ENCODE measurements around the gene CLSTN2.

Gene CLSTN2

GRCh38 chr3:140014831-140015495 lies 80.0 kb downstream of the CLSTN2 start:
- in situ Hi-C loops (cut with HindIII; ENCODE audit: low pct_unique_long_range_greater_than_20kb, low sequenced_read_pairs) = no loop called here
- TF ChIP-seq JUND (IDR thresholded peaks at IDR 0.05; ENCODE audit: low read depth) = no peak
- peak in 1 of 2 experiments; percentile 53 for DNase-seq (ENCODE audit: low read depth in 1 of 2, low spot score in 1 of 2)

DNA sequence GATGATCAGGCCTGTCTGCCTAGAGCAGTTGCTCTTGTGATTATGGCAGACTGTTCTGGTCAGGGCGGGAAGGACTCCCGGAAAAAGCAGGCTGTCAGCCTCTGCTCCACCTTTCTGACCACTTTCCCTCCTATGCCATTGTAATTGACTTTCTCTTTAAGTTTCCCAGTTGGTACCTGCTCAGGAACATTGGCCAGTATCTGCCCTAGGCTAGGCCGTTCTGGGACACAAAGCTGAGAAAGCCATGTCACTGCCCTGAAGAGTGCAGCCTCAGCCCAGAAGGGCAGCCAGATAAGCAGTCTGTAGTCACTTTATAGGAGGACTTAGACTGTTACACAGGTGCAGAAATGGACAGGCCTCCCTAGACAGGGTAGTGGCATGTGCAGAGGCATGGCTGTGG lies 80.8 kb downstream of the CLSTN2 start:
- no peak for DNase-seq (ENCODE audit: low read depth in 1 of 2, low spot score in 1 of 2)
- TF ChIP-seq JUND (IDR thresholded peaks at IDR 0.05; ENCODE audit: low read depth) = no peak
- in situ Hi-C loops (cut with HindIII; ENCODE audit: low pct_unique_long_range_greater_than_20kb, low sequenced_read_pairs) = no loop called here

DNA sequence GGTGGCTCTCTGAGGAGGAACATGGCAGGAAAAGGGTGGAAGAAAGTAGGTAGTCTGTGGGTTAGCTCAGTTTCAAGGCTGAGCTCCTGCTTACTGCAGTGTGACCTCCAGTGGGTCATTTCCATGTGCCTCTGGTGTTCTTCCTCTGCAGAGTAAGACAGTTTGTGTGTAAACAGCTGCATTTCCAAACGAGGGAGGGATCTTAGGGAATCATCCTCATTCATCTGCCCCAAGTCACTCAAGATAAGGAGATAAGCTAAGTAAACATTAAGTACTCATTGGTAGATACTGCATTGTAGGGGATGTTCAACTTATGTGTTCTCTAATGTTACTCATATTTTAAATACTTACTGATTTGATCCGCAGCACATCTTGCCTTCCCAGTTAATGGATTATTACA lies 83.6 kb downstream of the CLSTN2 start:
- no peak for TF ChIP-seq JUND (IDR thresholded peaks at IDR 0.05; ENCODE audit: low read depth)
- no peak for DNase-seq (ENCODE audit: low read depth in 1 of 2, low spot score in 1 of 2)
- in situ Hi-C loops (cut with HindIII; ENCODE audit: low pct_unique_long_range_greater_than_20kb, low sequenced_read_pairs) = no loop called here

DNA sequence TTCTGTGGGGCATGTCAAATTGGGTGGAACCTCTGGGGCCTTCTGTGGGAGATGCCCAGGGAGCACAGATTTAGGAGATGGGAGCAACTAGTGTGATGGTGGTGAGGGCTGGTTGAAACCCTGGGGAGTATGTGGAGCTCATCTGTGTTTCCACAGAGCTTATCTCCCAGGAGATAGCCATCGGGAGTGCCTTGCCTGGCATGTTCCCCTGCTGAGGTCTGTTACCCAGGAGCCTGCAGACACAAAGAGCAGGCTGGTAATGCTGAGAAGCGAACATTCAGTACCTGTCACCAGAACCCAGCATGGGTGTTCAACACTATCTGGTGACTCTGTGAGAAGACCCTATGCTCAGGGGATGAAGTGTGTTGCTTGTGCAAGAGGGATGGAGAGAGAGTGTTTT lies 85.0 kb downstream of the CLSTN2 start:
- DNase-seq (ENCODE audit: low read depth in 1 of 2, low spot score in 1 of 2) = no peak
- TF ChIP-seq JUND (IDR thresholded peaks at IDR 0.05; ENCODE audit: low read depth) = no peak
- in situ Hi-C loops (cut with HindIII; ENCODE audit: low pct_unique_long_range_greater_than_20kb, low sequenced_read_pairs) = no loop called here

DNA sequence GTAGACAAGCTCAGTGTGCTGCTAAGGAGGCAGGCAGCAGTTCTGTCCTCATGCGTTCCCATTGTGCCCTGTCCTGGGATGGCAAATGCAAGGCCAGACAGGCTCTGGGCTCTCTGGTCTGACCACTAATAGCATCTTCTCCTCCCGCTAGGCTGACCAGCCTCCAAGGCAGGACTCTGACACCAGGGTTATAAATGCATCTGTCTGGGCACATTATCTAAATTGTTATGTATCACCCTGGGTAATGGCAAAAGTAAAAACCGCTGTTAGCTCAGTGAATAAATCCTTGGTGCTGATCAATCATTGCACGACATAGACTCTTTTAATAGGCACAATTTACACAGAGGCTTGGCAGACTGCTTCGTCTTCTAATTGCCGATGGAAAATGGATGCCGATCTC lies 85.6 kb downstream of the CLSTN2 start:
- in situ Hi-C loops (cut with HindIII; ENCODE audit: low pct_unique_long_range_greater_than_20kb, low sequenced_read_pairs) = no loop called here
- no peak for TF ChIP-seq JUND (IDR thresholded peaks at IDR 0.05; ENCODE audit: low read depth)
- no peak for DNase-seq (ENCODE audit: low read depth in 1 of 2, low spot score in 1 of 2)

DNA sequence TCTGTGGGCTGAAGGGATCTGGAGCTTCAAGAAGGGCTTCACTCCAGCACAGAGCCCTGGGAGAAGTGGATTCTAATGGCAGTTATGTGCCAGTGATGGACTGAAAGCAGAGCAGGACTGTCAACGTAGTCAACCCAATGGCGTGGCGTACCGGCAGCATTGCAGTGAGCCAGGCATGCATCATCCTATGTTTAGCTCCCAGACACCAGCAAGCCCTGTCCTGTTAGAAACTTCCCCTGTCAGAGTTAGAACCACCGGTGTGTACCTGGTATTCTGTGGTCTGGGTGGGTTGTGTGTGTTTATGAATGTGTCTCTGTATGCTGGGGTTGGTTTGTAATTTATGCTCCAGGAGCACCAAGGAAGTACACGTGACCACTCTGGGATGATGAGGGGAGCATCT lies 86.3 kb downstream of the CLSTN2 start:
- no peak for TF ChIP-seq JUND (IDR thresholded peaks at IDR 0.05; ENCODE audit: low read depth)
- in situ Hi-C loops (cut with HindIII; ENCODE audit: low pct_unique_long_range_greater_than_20kb, low sequenced_read_pairs) = no loop called here
- no peak for DNase-seq (ENCODE audit: low read depth in 1 of 2, low spot score in 1 of 2)

- DNase-seq (ENCODE audit: low read depth in 1 of 2, low spot score in 1 of 2) = no peak
- in situ Hi-C loops (cut with HindIII; ENCODE audit: low pct_unique_long_range_greater_than_20kb, low sequenced_read_pairs) = no loop called here
- no peak for TF ChIP-seq JUND (IDR thresholded peaks at IDR 0.05; ENCODE audit: low read depth)
Observed at GRCh38 chr3:140022066-140022770, 87.2 kb downstream of the CLSTN2 start.

DNA sequence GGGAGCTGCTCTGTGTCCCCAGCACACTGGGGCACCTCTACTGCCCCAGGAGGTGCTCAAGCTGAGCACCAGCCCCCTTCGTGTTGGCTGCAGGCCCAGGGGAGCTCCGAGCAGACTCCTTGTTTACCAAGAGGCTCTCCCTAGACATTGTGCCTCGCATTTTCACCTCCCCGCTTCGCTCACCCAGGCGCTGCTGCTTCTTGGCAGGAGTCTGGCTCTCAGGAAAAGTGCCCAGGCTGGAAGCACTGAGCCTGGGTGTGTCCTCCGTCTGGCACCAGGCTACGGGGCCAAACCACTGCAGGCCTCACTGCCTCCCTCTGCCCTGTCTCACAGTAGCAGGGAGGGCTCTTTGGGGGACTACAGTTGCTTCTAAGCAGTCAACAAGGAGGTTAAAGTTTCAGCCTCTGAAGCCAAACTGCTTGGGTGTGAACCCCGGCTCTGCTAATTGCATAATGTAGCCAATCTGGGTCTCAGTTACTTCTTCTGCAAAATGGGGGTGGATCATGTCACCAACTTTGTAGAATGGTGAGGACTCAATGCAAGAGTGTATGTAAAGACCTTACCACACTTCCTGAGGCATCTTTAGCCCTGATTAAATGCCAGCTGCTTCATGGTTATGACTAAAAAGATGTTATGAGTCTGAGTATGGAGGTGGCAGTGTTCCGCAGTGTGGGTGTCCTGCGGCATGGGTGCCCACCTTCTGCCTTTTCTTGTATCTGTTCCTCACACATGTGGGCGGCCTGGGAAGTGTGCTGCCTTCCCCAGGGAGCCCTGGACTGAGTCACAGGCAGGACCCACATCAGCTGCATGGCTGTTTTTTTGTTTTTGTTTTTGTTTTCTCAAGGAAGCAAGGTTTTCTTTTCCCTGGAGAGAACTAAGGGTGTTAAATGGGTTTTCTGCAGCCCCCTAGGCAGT lies 88.9 kb downstream of the CLSTN2 start:
- TF ChIP-seq JUND (IDR thresholded peaks at IDR 0.05; ENCODE audit: low read depth) = no peak
- in situ Hi-C loops (cut with HindIII; ENCODE audit: low pct_unique_long_range_greater_than_20kb, low sequenced_read_pairs) = no loop called here
- DNase-seq (ENCODE audit: low read depth in 1 of 2, low spot score in 1 of 2) = no peak

DNA sequence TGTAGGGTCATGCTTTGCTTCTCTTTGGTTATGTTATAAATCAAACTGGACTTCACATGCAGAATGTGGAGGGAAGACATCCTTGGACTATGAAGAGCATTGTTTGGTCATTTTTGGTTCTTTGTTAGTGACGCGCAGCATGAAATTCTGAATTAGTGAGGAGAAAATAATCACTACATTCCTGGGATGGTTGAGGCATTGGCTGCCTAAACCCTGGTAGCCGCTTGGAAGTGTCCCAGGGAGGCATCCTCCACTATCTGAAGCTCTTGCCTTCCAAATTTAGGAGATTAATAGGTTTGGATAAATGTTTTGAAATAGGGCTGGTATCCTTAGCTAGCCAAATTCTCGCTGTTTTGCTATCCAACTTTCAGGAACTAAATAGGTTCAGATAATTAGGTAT lies 96.2 kb downstream of the CLSTN2 start:
- DNase-seq (ENCODE audit: low read depth in 1 of 2, low spot score in 1 of 2) = no peak
- TF ChIP-seq JUND (IDR thresholded peaks at IDR 0.05; ENCODE audit: low read depth) = no peak
- in situ Hi-C loops (cut with HindIII; ENCODE audit: low pct_unique_long_range_greater_than_20kb, low sequenced_read_pairs) = no loop called here

GRCh38 chr3:140034058-140034457 lies 99.1 kb downstream of the CLSTN2 start:
- no peak for DNase-seq (ENCODE audit: low read depth in 1 of 2, low spot score in 1 of 2)
- in situ Hi-C loops (cut with HindIII; ENCODE audit: low pct_unique_long_range_greater_than_20kb, low sequenced_read_pairs) = no loop called here
- no peak for TF ChIP-seq JUND (IDR thresholded peaks at IDR 0.05; ENCODE audit: low read depth)

DNA sequence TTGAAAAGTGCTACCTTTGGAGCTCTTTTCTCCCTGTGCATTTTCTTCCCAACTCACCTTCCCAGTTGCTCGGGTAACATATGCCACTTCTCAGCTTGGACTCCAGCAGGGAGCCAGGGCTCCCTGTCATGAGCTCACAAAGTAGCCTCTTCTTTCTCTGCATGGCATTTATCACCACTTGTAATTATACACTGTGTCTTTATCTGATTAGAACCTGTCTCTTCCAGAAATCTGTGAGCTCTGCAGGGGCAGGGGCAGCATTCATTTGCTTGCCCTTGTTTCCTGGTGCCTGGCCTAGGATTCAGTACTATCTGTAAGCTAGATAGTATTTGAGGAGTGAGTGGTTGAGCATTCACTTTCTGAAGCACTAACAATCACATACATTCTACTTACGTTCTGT lies 100.9 kb downstream of the CLSTN2 start:
- no peak for TF ChIP-seq JUND (IDR thresholded peaks at IDR 0.05; ENCODE audit: low read depth)
- no peak for DNase-seq (ENCODE audit: low read depth in 1 of 2, low spot score in 1 of 2)
- in situ Hi-C loops (cut with HindIII; ENCODE audit: low pct_unique_long_range_greater_than_20kb, low sequenced_read_pairs) = no loop called here

- DNase-seq (ENCODE audit: low read depth in 1 of 2, low spot score in 1 of 2) = no peak
- in situ Hi-C loops (cut with HindIII; ENCODE audit: low pct_unique_long_range_greater_than_20kb, low sequenced_read_pairs) = no loop called here
- TF ChIP-seq JUND (IDR thresholded peaks at IDR 0.05; ENCODE audit: low read depth) = no peak
Observed at GRCh38 chr3:140050396-140050795, 115.4 kb downstream of the CLSTN2 start.

Measured in T47D (cell line).